A549 (cell line): ENCODE results near the gene TMEM53. TPM values are rescaled to one million over a fixed set of nuclear protein-coding genes. Genes with fewer than 3 reads are reported as not detected.

Experiments
- ATAC-seq, 2 experiments: fragments of 200-7000 bp in 1 of 2; fragments of >200 bp in 1 of 2; cut with Nextera tagmentation in 1 of 2; cut with Tn5 transposase in 1 of 2; 3 replicates each; pipeline versions ENCODE4 v1.8.0 to v1.9.1; 2018 to 2020; ENCODE audit warnings: mild to moderate bottlenecking in 1 of 2, moderate library complexity in 1 of 2
- CTCF ChIA-PET: fragments of 300-600 bp; sonication (Branson Sonifier 250); formaldehyde crosslinking; extraction: SDS; loops from one replicate; lab custom pipeline; 2021; ENCODE audit warnings: antibody characterized with exemption, inconsistent platforms; lab: Yijun Ruan, JAX
- POLR2A ChIA-PET: fragments of 350-600 bp; formaldehyde crosslinking; extraction: SDS; loops from one replicate; lab custom pipeline; 2021; ENCODE audit warnings: antibody characterized with exemption, inconsistent platforms; lab: Yijun Ruan, JAX
- DNase-seq, 2 experiments: peaks; one replicate each; pipeline versions ENCODE4 v3.0.0 to v3.0.0-alpha.2; 2011 to 2016; ENCODE audit warnings: low read depth in 1 of 2, low spot score in 1 of 2
- FAIRE-seq: peaks from 2 replicates; lab custom pipeline; 2011; peaks lifted over from hg19 to GRCh38; lab: Jason Lieb, UNC
- H3K27ac ChIP-seq, 2 experiments: fragments of >200 bp; sonication (Bioruptor Twin); formaldehyde crosslinking; 3 replicates each; pipeline ENCODE4 v1.5.1; 2016 to 2017
- H3K4me1 ChIP-seq: fragments of >200 bp; sonication (Bioruptor Twin); formaldehyde crosslinking; 3 replicates; pipeline ENCODE4 v1.6.1; 2016
- H3K4me2 ChIP-seq: fragments of >200 bp; sonication (Bioruptor Twin); formaldehyde crosslinking; 3 replicates; pipeline ENCODE4 v1.6.1; 2016
- H3K4me3 ChIP-seq: fragments of >200 bp; sonication (Bioruptor Twin); formaldehyde crosslinking; 3 replicates; pipeline ENCODE4 v1.5.1; 2016
- H3K9me3 ChIP-seq: fragments of >200 bp; sonication (Bioruptor Twin); formaldehyde crosslinking; 3 replicates; pipeline ENCODE4 v1.6.1; 2016
- CEBPB ChIP-seq, 2 experiments: fragments of >200 bp in 1 of 2; sonication (Bioruptor Twin) in 1 of 2; formaldehyde crosslinking in 1 of 2; IDR thresholded peaks; 2 replicates each; pipeline ENCODE4 v1.6.1; 2012 to 2016
- CHD2 ChIP-seq: fragments of 150-350 bp; IDR thresholded peaks from 2 replicates; pipeline ENCODE4 v1.6.1; 2014; ENCODE audit warnings: low read length; ENCODE audit not compliant: partially characterized antibody
- EHMT2 ChIP-seq: fragments of 200-600 bp; sonication (generic); IDR thresholded peaks from 2 replicates; pipeline ENCODE4 v1.6.1; 2016; ENCODE audit warnings: antibody characterized with exemption, low read depth, mild to moderate bottlenecking, moderate library complexity
- EP300 ChIP-seq, 2 experiments: fragments of >200 bp; sonication (Bioruptor Twin); formaldehyde crosslinking; IDR thresholded peaks; 2 replicates in 1 of 2; 3 replicates in 1 of 2; pipeline ENCODE4 v1.6.1; 2016 to 2017
- ESRRA ChIP-seq: fragments of 150-350 bp; IDR thresholded peaks from 2 replicates; pipeline ENCODE4 v1.6.1; 2014; ENCODE audit warnings: mild to moderate bottlenecking, low read length, borderline replicate concordance
- FOSL2 ChIP-seq, 2 experiments: fragments of 450-650 bp in 1 of 2; fragments of >200 bp in 1 of 2; sonication (Bioruptor Twin) in 1 of 2; formaldehyde crosslinking; IDR thresholded peaks; 2 replicates each; pipeline versions ENCODE4 v1.5.0 to v1.6.1; 2016 to 2020; ENCODE audit warnings: mild to moderate bottlenecking in 1 of 2, moderate library complexity in 1 of 2
- GATA3 ChIP-seq: IDR thresholded peaks from 2 replicates; pipeline ENCODE4 v1.6.1; 2012; ENCODE audit warnings: borderline replicate concordance
- HDAC2 ChIP-seq: fragments of 200-600 bp; sonication (generic); IDR thresholded peaks from 2 replicates; pipeline ENCODE4 v1.6.1; 2016
- HEYL ChIP-seq: fragments of 250-450 bp; sonication (Bioruptor Pico); IDR thresholded peaks from 2 replicates; pipeline ENCODE4 v1.8.0; 2021; ENCODE audit warnings: mild to moderate bottlenecking, moderate library complexity
- HOXB13 ChIP-seq: fragments of 250-450 bp; sonication (Bioruptor Pico); IDR thresholded peaks from 2 replicates; pipeline ENCODE4 v1.5.0; 2020; ENCODE audit warnings: low read depth, mild to moderate bottlenecking, moderate library complexity
- HOXB5 ChIP-seq: fragments of 250-450 bp; sonication (Bioruptor Pico); IDR thresholded peaks from 2 replicates; pipeline ENCODE4 v1.5.0; 2020; ENCODE audit warnings: mild to moderate bottlenecking, moderate library complexity
- JUN ChIP-seq, 2 experiments: fragments of >200 bp; sonication (Bioruptor Twin); formaldehyde crosslinking; IDR thresholded peaks; 2 replicates in 1 of 2; 3 replicates in 1 of 2; pipeline ENCODE4 v1.6.1; 2016 to 2017
- JUNB ChIP-seq: fragments of >200 bp; sonication (Bioruptor Twin); formaldehyde crosslinking; IDR thresholded peaks from 2 replicates; pipeline ENCODE4 v1.6.1; 2016
- KDM1A ChIP-seq: fragments of 200-600 bp; sonication (generic); IDR thresholded peaks from 2 replicates; pipeline ENCODE4 v1.6.1; 2016; ENCODE audit warnings: low read depth, mild to moderate bottlenecking
- MAFK ChIP-seq: fragments of 450-650 bp; IDR thresholded peaks from 2 replicates; pipeline ENCODE4 v1.6.1; 2014; ENCODE audit not compliant: partially characterized antibody
- MYC ChIP-seq: IDR thresholded peaks from 2 replicates; pipeline ENCODE4 v1.6.1; 2012; ENCODE audit warnings: mild to moderate bottlenecking, inconsistent platforms, low read length, improper control_type of control experiment, borderline replicate concordance
- NFE2L2 ChIP-seq: fragments of 150-350 bp; conservative IDR thresholded peaks from 2 replicates; pipeline ENCODE4 v1.6.1; 2014; ENCODE audit warnings: low read length
- PHF8 ChIP-seq: fragments of 200-600 bp; sonication (generic); IDR thresholded peaks from 2 replicates; pipeline ENCODE4 v1.6.1; 2016; ENCODE audit warnings: low read depth, mild to moderate bottlenecking, antibody characterized with exemption, moderate library complexity, borderline replicate concordance
- POLR2A ChIP-seq: IDR thresholded peaks from 2 replicates; pipeline ENCODE4 v1.6.1; 2012; ENCODE audit warnings: mild to moderate bottlenecking, low read length
- RAD21 ChIP-seq, 2 experiments: fragments of >200 bp in 1 of 2; sonication (Bioruptor Twin) in 1 of 2; formaldehyde crosslinking in 1 of 2; IDR thresholded peaks in 1 of 2; conservative IDR thresholded peaks in 1 of 2; 2 replicates in 1 of 2; 3 replicates in 1 of 2; pipeline ENCODE4 v1.6.1; 2012 to 2018; ENCODE audit warnings: inconsistent platforms in 1 of 2
- RARB ChIP-seq: fragments of 250-450 bp; sonication (Bioruptor Pico); IDR thresholded peaks from 2 replicates; pipeline ENCODE4 v1.8.0; 2021; ENCODE audit warnings: mild to moderate bottlenecking, moderate library complexity
- RCOR1 ChIP-seq: fragments of 150-350 bp; IDR thresholded peaks from 2 replicates; pipeline ENCODE4 v1.6.1; 2014; ENCODE audit warnings: antibody characterized with exemption, low read length, low read depth
- SMC3 ChIP-seq: fragments of >200 bp; sonication (Bioruptor Twin); formaldehyde crosslinking; IDR thresholded peaks from 3 replicates; pipeline ENCODE4 v1.6.1; 2018; ENCODE audit warnings: inconsistent platforms
- SREBF2 ChIP-seq: fragments of 450-650 bp; IDR thresholded peaks from 2 replicates; pipeline ENCODE4 v1.6.1; 2014; ENCODE audit warnings: mild to moderate bottlenecking, moderate library complexity
- ZC3H11A ChIP-seq: fragments of 450-650 bp; IDR thresholded peaks from 2 replicates; pipeline ENCODE4 v1.6.1; 2014; ENCODE audit warnings: antibody characterized with exemption, mild to moderate bottlenecking
- ZFP36 ChIP-seq: fragments of 450-650 bp; IDR thresholded peaks from 2 replicates; pipeline ENCODE4 v1.6.1; 2014; ENCODE audit warnings: borderline replicate concordance; ENCODE audit not compliant: partially characterized antibody
- ZNF302 ChIP-seq: fragments of 250-450 bp; sonication (Bioruptor Pico); IDR thresholded peaks from 2 replicates; pipeline ENCODE4 v1.9.0; 2021; ENCODE audit warnings: inconsistent platforms, mild to moderate bottlenecking, moderate library complexity
- WGBS: methylation state at CpG from one replicate; pipeline ENCODE4 v1.1.6; 2017; ENCODE audit errors: missing lambda C conversion rate; 5-methylcytosine and 5-hydroxymethylcytosine counted together
- polyA plus RNA-seq, 4 experiments: library from polyadenylated mRNA; depleted of rRNA in 3 of 4; stranded (reverse); fragments of >200 nt; fragmentation: RNase III in 1 of 4; extraction: RNeasy Plus Mini Kit Qiagen cat#74134 plus additional on column Dnase treatment in 1 of 4; gene quantifications; 2 replicates in 3 of 4; 3 replicates in 1 of 4; pipeline ENCODE4 v1.2.3, GENCODE V29; 2011 to 2017
- TF ChIP-seq, protein P1 (sequence below): fragments of >200 bp; sonication (Bioruptor Twin); formaldehyde crosslinking; IDR thresholded peaks from 3 replicates; pipeline ENCODE4 v1.6.1; 2016
- TF ChIP-seq, protein P2 (sequence below): IDR thresholded peaks from 2 replicates; pipeline ENCODE4 v1.6.1; 2012
- TF ChIP-seq, protein P3 (sequence below): fragments of >200 bp; sonication (Bioruptor Twin); formaldehyde crosslinking; IDR thresholded peaks from 3 replicates; pipeline ENCODE4 v1.5.1; 2016
- TF ChIP-seq, protein P4 (sequence below): fragments of 450-650 bp; IDR thresholded peaks from 2 replicates; pipeline ENCODE4 v1.6.1; 2014; ENCODE audit warnings: antibody characterized with exemption

Gene TMEM53
- polyA plus RNA-seq, 2 of the 4 experiments (the other 2 are of a cell fraction): 6.2 to 8.0 TPM

DNA sequence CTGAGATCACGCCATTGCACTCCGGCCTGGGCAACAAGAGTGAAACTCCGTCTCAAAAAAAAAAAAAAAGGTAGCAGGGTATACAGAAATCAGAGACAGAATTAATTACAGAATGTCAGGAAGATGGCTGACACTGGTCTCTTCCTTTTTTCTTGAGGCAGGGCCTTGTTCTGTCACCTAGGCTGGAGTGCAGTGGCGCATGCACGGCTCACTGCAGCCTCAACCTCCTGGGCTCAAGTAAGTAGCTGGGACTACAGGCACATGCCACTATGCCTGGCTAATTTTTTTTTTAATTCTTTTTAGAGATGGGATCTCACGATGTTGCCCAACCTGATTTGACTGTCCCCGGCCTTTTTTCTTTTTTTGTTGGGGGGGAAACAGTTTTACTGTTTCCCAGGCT, 40.3 kb upstream of the TMEM53 start:
- no peaks in the 10 kb centered on the region for H3K9me3 ChIP-seq
- 85% methylated on average over 7 of the region's 7 CpGs for WGBS

DNA sequence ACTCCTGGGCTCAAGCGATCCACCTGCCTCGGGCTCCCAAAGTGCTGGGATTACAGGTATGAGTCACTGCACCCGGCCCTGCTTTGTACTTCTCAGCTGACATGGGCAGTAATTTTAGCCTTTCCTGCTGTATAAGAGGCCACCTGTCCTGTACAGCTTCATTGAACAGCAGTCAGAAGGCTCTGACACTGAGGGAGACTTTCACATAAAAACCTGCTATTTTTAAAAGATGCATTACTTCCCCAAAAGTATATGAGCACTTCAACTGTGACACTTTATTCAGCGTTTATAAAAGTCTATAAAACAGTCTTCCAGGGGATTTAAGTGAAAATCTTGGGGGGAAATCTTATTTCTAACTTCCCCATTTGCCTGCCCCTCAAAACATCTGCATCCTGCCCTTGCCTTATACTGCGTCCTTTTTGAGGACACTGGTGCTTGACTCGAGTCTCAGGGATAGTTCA, 39.1 kb upstream of the TMEM53 start:
- Histone ChIP-seq H3K9me3 (no peaks in the 10 kb centered on the region), H3K4me1 (peaks cover 12% of the 10 kb centered on the region)
- ChIA-PET POLR2A (interaction anchor here (2.5 kb wide), 1 partner anchor 8 kb away, joined by 9 read pairs; no protein-coding TSS in a partner anchor), CTCF (interaction anchor here (0.5 to 1.7 kb wide), 4 partner anchors 13 to 49 kb away, joined by 3 to 7 read pairs (median 4); partner anchors contain the start of gene RNU5D-1)
- no peak for FAIRE-seq
- TF ChIP-seq, protein P1, sequence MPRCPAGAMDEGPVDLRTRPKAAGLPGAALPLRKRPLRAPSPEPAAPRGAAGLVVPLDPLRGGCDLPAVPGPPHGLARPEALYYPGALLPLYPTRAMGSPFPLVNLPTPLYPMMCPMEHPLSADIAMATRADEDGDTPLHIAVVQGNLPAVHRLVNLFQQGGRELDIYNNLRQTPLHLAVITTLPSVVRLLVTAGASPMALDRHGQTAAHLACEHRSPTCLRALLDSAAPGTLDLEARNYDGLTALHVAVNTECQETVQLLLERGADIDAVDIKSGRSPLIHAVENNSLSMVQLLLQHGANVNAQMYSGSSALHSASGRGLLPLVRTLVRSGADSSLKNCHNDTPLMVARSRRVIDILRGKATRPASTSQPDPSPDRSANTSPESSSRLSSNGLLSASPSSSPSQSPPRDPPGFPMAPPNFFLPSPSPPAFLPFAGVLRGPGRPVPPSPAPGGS: no peak
- TF ChIP-seq, protein P2, sequence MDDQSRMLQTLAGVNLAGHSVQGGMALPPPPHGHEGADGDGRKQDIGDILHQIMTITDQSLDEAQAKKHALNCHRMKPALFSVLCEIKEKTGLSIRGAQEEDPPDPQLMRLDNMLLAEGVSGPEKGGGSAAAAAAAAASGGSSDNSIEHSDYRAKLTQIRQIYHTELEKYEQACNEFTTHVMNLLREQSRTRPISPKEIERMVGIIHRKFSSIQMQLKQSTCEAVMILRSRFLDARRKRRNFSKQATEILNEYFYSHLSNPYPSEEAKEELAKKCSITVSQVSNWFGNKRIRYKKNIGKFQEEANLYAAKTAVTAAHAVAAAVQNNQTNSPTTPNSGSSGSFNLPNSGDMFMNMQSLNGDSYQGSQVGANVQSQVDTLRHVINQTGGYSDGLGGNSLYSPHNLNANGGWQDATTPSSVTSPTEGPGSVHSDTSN: no peak
- TF ChIP-seq SREBF2: no peak
- no peak for TF ChIP-seq RARB
- no peak for TF ChIP-seq RAD21 (conservative IDR thresholded peaks at IDR 0.05 in 1 of 2, IDR thresholded peaks at IDR 0.05 in 1 of 2)
- TF ChIP-seq GATA3: no peak
- TF ChIP-seq FOSL2 (IDR thresholded peaks at IDR 0.05): no peak
- no peak for TF ChIP-seq FOSL2 (CRISPR knock-in tag; IDR thresholded peaks at IDR 0.05)
- no peak for TF ChIP-seq ESRRA
- TF ChIP-seq JUN (IDR thresholded peaks at IDR 0.05): no peak
- no peak for TF ChIP-seq NFE2L2
- TF ChIP-seq HOXB5 (CRISPR knock-in tag): no peak
- TF ChIP-seq HOXB13: no peak
- no peak for TF ChIP-seq MAFK
- TF ChIP-seq EP300 (IDR thresholded peaks at IDR 0.05): no peak
- TF ChIP-seq ZC3H11A: no peak
- TF ChIP-seq ZNF302: no peak
- no peak for TF ChIP-seq CHD2
- TF ChIP-seq, all 56 proteins: peak for 0
- Histone ChIP-seq H3K4me3 (no peak overlapping the region), H3K4me2 (no peak overlapping the region), H3K27ac (no peak overlapping the region)
- 25% methylated on average over 4 of the region's 6 CpGs for WGBS
- no peak for ATAC-seq
- no peak for DNase-seq

More for the DNA sequence above, 40.3 kb upstream of the TMEM53 start:
- ATAC-seq: peak in 1 of 2 experiments; percentile 25; a peak in 2 of 6 replicates
- H3K4me1 ChIP-seq: peaks cover 5% of the 10 kb centered on the region; the same call in 1 of the 3 replicates
- no peak for TF ChIP-seq MYC
- TF ChIP-seq HDAC2: no peak
- TF ChIP-seq, protein P3, sequence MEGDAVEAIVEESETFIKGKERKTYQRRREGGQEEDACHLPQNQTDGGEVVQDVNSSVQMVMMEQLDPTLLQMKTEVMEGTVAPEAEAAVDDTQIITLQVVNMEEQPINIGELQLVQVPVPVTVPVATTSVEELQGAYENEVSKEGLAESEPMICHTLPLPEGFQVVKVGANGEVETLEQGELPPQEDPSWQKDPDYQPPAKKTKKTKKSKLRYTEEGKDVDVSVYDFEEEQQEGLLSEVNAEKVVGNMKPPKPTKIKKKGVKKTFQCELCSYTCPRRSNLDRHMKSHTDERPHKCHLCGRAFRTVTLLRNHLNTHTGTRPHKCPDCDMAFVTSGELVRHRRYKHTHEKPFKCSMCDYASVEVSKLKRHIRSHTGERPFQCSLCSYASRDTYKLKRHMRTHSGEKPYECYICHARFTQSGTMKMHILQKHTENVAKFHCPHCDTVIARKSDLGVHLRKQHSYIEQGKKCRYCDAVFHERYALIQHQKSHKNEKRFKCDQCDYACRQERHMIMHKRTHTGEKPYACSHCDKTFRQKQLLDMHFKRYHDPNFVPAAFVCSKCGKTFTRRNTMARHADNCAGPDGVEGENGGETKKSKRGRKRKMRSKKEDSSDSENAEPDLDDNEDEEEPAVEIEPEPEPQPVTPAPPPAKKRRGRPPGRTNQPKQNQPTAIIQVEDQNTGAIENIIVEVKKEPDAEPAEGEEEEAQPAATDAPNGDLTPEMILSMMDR: no peak
- TF ChIP-seq CEBPB (IDR thresholded peaks at IDR 0.05): no peak
- no peak for TF ChIP-seq RCOR1
- TF ChIP-seq JUNB: no peak
- TF ChIP-seq ZFP36: no peak
- no peak for TF ChIP-seq EHMT2
- TF ChIP-seq PHF8: no peak
- no peak for TF ChIP-seq MAFK
- TF ChIP-seq KDM1A: no peak
- TF ChIP-seq ZC3H11A: no peak
- TF ChIP-seq RARB: no peak
- no peak for TF ChIP-seq SMC3
- no peak for TF ChIP-seq POLR2A
- TF ChIP-seq, protein P4, sequence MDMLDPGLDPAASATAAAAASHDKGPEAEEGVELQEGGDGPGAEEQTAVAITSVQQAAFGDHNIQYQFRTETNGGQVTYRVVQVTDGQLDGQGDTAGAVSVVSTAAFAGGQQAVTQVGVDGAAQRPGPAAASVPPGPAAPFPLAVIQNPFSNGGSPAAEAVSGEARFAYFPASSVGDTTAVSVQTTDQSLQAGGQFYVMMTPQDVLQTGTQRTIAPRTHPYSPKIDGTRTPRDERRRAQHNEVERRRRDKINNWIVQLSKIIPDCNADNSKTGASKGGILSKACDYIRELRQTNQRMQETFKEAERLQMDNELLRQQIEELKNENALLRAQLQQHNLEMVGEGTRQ: no peak
- no peak for TF ChIP-seq HEYL (CRISPR knock-in tag)
- TF ChIP-seq ZNF302: no peak
- FAIRE-seq: no peak
- peak overlapping the region in 1 of 2 experiments; percentile 26; a peak in 2 of 6 replicates for H3K27ac ChIP-seq
- no peak for DNase-seq
- ChIA-PET CTCF (interaction anchor here (0.6 to 2.6 kb wide), 9 partner anchors 8 to 868 kb away, joined by 3 to 12 read pairs (median 4); partner anchors contain the start of gene RNU5D-1), POLR2A (no interaction called here)
- no peak overlapping the region for H3K4me3 ChIP-seq
- H3K4me2 ChIP-seq: no peak overlapping the region
